ENCODE results near the gene CCDC148. TPM values are rescaled to one million over a fixed set of nuclear protein-coding genes. Genes with fewer than 3 reads are reported as not detected.
"Not testable (repeated sequence)": the region's sequence is repeated elsewhere in the genome, so short reads cannot be mapped to it uniquely, and the experiment has no call there.

CCDC148 gene
- total RNA-seq, 1 experiment from 2014 or later = not detected

- no peak for DNase-seq
- no peaks in the 10 kb centered on the region for H3K9me3 ChIP-seq
- H3K27me3 ChIP-seq = no peaks in the 10 kb centered on the region
- no peak overlapping the region for H3K4me3 ChIP-seq
- H3K36me3 ChIP-seq = no peaks in the 10 kb centered on the region
Observed at GRCh38 chr2:158234497-158234896, 222.1 kb downstream of the CCDC148 start.

DNA sequence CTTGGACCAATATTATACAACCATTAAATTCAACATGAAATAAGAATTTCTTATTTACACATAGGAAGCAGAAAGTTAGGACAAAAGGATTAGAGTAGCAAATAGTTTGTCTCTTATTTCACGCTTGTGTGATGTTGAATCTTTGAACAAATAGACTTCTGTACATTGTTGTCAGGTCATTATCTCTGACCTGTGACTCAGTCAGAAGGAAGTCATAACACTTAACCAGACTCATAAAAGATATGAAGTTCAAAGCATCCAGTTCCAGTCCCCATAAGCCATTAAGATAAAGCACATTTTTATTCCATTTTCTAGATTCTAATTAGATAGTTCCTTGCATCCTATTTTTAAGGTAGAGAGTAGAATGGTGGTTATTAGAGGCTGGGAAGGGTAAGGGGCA, 224.1 kb downstream of the CCDC148 start:
- Histone ChIP-seq H3K36me3 (no peaks in the 10 kb centered on the region), H3K9me3 (no peaks in the 10 kb centered on the region), H3K27me3 (no peaks in the 10 kb centered on the region), H3K4me3 (no peak overlapping the region)
- no peak for DNase-seq

GRCh38 chr2:158228943-158229508, 227.5 kb downstream of the CCDC148 start:
- DNase-seq = no peak
- Histone ChIP-seq H3K36me3 (no peaks in the 10 kb centered on the region), H3K27me3 (no peaks in the 10 kb centered on the region), H3K9me3 (no peaks in the 10 kb centered on the region), H3K4me3 (no peak overlapping the region)

DNA sequence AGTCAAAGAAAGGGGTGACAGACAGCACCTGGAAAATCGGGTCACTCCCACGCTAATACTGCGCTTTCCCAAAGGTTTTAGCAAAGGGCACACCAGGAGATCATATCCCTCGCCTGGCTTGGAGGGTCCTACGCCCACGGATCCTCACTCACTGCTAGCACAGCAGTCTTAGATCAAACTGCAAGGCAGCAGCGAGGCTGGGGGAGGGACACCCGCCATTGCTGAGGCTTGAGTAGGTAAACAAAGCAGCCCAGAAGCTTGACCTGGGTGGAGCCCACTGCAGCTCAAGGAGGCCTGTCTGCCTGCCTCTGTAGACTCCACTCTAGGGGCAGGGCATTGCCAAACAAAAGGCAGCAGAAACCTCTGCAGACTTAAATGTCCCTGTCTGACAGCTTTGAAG, 233.5 kb downstream of the CCDC148 start:
- H3K27me3 ChIP-seq, H3K9me3 ChIP-seq, DNase-seq, H3K36me3 ChIP-seq, H3K4me3 ChIP-seq: not testable (repeated sequence)

GRCh38 chr2:158221063-158222020, 235.2 kb downstream of the CCDC148 start:
- DNase-seq = no peak
- Histone ChIP-seq H3K4me3 (no peak overlapping the region), H3K9me3 (no peaks in the 10 kb centered on the region), H3K27me3 (no peaks in the 10 kb centered on the region), H3K36me3 (no peaks in the 10 kb centered on the region)

DNA sequence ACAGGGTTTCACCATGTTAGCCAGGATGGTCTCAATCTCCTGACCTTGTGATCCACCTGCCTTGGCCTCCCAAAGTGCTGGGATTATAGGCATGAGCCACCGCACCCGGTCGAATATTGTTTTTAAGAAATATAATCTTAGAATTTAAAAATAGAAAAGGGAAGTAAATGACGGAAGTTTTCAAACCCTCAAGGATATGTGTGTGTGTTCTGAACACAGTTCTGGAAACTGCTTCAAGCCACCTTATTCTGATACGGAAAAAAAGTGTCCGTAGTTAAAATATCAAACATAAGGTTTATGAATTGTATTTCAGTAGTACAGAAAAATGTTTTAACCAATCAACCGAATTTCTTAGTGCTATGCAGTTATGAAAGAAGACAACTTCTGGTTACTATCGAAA, 239.0 kb downstream of the CCDC148 start:
- DNase-seq = no peak
- H3K36me3 ChIP-seq = no peaks in the 10 kb centered on the region
- H3K4me3 ChIP-seq = no peak overlapping the region
- no peaks in the 10 kb centered on the region for H3K27me3 ChIP-seq
- H3K9me3 ChIP-seq = no peaks in the 10 kb centered on the region

DNA sequence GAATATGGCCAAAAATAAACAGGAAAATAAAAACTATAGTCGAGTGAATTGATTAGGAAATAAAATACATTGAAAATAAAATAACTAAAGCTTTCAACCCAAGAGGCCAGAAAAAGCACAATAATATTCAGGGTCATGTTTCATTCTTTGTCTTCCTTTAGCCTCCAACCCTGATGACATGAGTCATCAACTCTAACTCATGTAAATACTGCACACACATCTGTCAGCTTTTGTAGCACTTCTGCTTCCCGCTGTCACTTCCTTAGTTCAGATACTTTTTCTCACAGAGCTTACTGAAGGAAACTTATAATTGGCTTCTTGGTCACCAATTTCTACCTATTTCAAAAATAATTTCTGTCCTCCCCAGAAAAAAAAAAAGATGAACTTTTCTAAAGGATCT, 242.1 kb downstream of the CCDC148 start:
- H3K36me3 ChIP-seq = no peaks in the 10 kb centered on the region
- H3K27me3 ChIP-seq = no peaks in the 10 kb centered on the region
- no peak overlapping the region for H3K4me3 ChIP-seq
- no peak for DNase-seq
- no peaks in the 10 kb centered on the region for H3K9me3 ChIP-seq

DNA sequence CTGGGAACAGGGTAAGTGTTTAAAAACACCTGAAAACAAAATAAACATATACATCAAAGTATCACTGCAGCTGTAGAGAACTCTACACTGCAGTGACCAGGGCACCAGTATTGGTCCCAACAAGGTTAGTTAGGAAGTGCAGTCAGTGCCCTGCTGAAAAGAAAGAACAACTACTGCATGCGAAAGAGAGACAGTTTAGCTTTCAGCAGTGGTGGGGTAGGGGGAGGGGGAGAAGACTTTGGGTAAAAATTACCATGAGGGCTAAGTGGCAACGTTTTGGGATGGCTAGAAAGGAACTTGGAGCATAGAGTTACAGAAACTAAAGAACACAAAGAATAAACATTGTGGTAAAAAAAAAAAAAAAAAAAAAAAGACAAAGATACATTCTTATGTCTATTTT, 242.8 kb downstream of the CCDC148 start:
- no peak for DNase-seq
- H3K27me3 ChIP-seq = no peaks in the 10 kb centered on the region
- no peaks in the 10 kb centered on the region for H3K36me3 ChIP-seq
- H3K9me3 ChIP-seq = no peaks in the 10 kb centered on the region
- no peak overlapping the region for H3K4me3 ChIP-seq

DNA sequence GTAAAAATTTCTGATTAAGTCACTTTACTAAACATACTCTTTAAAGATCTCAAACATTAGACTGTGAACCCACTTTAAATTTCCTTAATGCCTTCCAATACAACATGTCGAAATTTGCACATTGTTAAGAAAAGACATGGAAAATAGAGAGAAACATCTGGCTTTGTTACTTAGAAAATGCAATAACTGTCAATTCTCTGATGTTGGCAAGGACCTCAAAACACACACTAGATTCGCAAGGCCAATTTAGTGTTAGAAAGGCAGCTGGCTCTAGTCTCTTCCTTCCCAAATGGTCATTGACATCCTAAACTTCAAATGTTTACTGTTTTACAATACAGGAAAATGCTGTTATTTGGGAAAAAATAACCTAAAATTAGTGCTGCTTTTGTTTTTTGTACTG, 244.3 kb downstream of the CCDC148 start:
- DNase-seq = no peak
- no peaks in the 10 kb centered on the region for H3K9me3 ChIP-seq

DNA sequence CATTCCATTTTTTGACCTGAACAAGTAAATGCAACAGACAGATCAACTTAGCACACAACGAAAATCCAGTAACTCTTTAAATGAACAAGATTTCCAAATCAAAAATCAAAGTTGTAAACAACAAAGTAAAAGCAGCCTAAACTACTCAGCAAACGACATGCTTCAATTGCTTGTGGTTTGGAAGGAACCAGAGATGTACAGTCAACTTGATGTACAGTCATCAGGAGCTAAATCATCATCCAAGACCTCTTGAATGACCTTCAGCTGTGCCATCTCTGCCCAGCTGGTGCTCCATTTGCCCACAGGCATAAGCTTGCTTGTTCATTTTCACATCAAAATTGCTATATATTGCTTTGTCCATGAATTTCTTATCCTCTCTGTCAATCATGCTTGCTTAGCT, 245.1 kb downstream of the CCDC148 start:
- no peaks in the 10 kb centered on the region for H3K9me3 ChIP-seq
- no peaks in the 10 kb centered on the region for H3K27me3 ChIP-seq
- peak; percentile 40 for DNase-seq
- H3K4me3 ChIP-seq = no peak overlapping the region
- H3K36me3 ChIP-seq = no peaks in the 10 kb centered on the region

More for the DNA sequence above, 244.3 kb downstream of the CCDC148 start:
- no peaks in the 10 kb centered on the region for H3K36me3 ChIP-seq
- H3K27me3 ChIP-seq = no peaks in the 10 kb centered on the region
- H3K4me3 ChIP-seq = no peak overlapping the region

- H3K4me3 ChIP-seq = no peak overlapping the region
- no peak for DNase-seq
- H3K27me3 ChIP-seq = no peaks in the 10 kb centered on the region
- H3K36me3 ChIP-seq = no peaks in the 10 kb centered on the region
- H3K9me3 ChIP-seq = no peaks in the 10 kb centered on the region
Observed at GRCh38 chr2:158207354-158207753, 249.2 kb downstream of the CCDC148 start.

GRCh38 chr2:158205215-158205614, 251.3 kb downstream of the CCDC148 start:
- Histone ChIP-seq H3K36me3 (no peaks in the 10 kb centered on the region), H3K4me3 (no peak overlapping the region), H3K9me3 (no peaks in the 10 kb centered on the region), H3K27me3 (no peaks in the 10 kb centered on the region)
- no peak for DNase-seq

- no peak for DNase-seq
- no peaks in the 10 kb centered on the region for H3K27me3 ChIP-seq
- no peak overlapping the region for H3K4me3 ChIP-seq
- H3K36me3 ChIP-seq = no peaks in the 10 kb centered on the region
- no peaks in the 10 kb centered on the region for H3K9me3 ChIP-seq
Observed at GRCh38 chr2:158204741-158205165, 251.8 kb downstream of the CCDC148 start.

DNA sequence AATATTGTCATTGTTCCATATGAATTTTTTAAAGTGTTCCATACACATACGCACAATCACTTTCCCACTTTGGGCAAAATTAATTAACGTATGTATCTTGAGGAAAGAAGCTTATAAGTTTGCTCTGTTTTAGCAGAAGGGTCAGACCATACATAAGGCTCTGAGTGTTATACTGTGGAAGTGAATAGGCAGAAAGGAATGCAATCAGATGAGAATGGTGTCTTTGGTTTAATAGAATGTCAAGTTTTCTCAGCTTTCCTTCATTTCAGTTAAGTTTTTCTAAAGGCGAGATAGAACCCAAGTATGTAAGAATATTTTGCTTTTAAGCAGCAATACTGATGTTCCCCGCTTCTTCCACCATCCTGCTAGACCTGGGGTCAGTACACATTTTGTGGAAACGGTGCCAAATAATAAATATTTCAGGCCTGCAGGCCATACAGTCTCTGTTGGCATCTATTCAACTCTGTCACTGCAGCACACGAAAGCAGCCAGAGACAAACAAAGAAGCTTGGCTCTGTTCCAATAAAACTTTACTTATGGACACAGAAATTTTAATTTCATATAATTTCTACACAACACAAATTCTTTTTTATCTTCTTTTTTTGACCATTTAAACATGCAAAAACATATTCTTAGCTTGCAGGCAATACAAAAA, 254.3 kb downstream of the CCDC148 start:
- no peak for DNase-seq
- Histone ChIP-seq H3K4me3 (no peak overlapping the region), H3K9me3 (no peaks in the 10 kb centered on the region), H3K27me3 (no peaks in the 10 kb centered on the region), H3K36me3 (no peaks in the 10 kb centered on the region)

GRCh38 chr2:158199928-158200650, 256.5 kb downstream of the CCDC148 start:
- Histone ChIP-seq H3K9me3 (no peaks in the 10 kb centered on the region), H3K36me3 (no peaks in the 10 kb centered on the region), H3K27me3 (no peaks in the 10 kb centered on the region), H3K4me3 (no peak overlapping the region)
- DNase-seq = no peak

GRCh38 chr2:158197940-158198339, 258.6 kb downstream of the CCDC148 start:
- no peaks in the 10 kb centered on the region for H3K9me3 ChIP-seq
- no peak overlapping the region for H3K4me3 ChIP-seq
- no peaks in the 10 kb centered on the region for H3K36me3 ChIP-seq
- H3K27me3 ChIP-seq = no peaks in the 10 kb centered on the region
- DNase-seq = no peak

- DNase-seq = no peak
- Histone ChIP-seq H3K4me3 (no peak overlapping the region), H3K9me3 (no peaks in the 10 kb centered on the region), H3K27me3 (no peaks in the 10 kb centered on the region), H3K36me3 (no peaks in the 10 kb centered on the region)
Observed at GRCh38 chr2:158194229-158194628, 262.3 kb downstream of the CCDC148 start.

Data from MG63 (cell line).